H9 (cell line): ENCODE data around the gene TRPV5. TPM values are rescaled to one million over a fixed set of nuclear protein-coding genes. Genes with fewer than 3 reads are reported as not detected.
A peak's percentile ranks its signal among the peaks of the same experiment; 100 is the strongest.

ENCODE experiments used
- DNase-seq: peaks from one replicate; pipeline ENCODE4 v3.0.0-alpha.2; 2017
- H2AFZ ChIP-seq: one replicate; pipeline ENCODE4 v1.6.1; 2013; ENCODE audit warnings: mild to moderate bottlenecking, low read length, control low read depth, moderate library complexity
- H2AK5ac ChIP-seq: 2 replicates; pipeline ENCODE4 v1.6.1; 2013; ENCODE audit warnings: low read length, control low read depth, mixed read lengths; ENCODE audit not compliant: insufficient read length
- H2BK120ac ChIP-seq: one replicate; pipeline ENCODE4 v1.6.1; 2013; ENCODE audit warnings: low read depth, mild to moderate bottlenecking, low read length, control low read depth, inconsistent platforms; ENCODE audit not compliant: poor library complexity, severe bottlenecking
- H2BK12ac ChIP-seq: 2 replicates; pipeline ENCODE4 v1.6.1; 2013; ENCODE audit warnings: low read length, control low read depth, mixed read lengths, low read depth; ENCODE audit not compliant: insufficient read length
- H2BK15ac ChIP-seq: 2 replicates; pipeline ENCODE4 v1.6.1; 2013; ENCODE audit warnings: low read depth, low read length, control low read depth
- H2BK20ac ChIP-seq: one replicate; pipeline ENCODE4 v1.6.1; 2013; ENCODE audit warnings: low read depth, mild to moderate bottlenecking, low read length, control low read depth, inconsistent platforms; ENCODE audit not compliant: poor library complexity, severe bottlenecking
- H2BK5ac ChIP-seq: 2 replicates; pipeline ENCODE4 v1.6.1; 2013; ENCODE audit warnings: low read length, control low read depth, mixed read lengths; ENCODE audit not compliant: insufficient read length
- H3K14ac ChIP-seq: 2 replicates; pipeline ENCODE4 v1.6.1; 2013; ENCODE audit warnings: low read length, control low read depth; ENCODE audit not compliant: insufficient read depth
- H3K18ac ChIP-seq: 2 replicates; pipeline ENCODE4 v1.6.1; 2013; ENCODE audit warnings: low read depth, mild to moderate bottlenecking, mixed read lengths, low read length, control low read depth; ENCODE audit not compliant: insufficient read length
- H3K23ac ChIP-seq: 2 replicates; pipeline ENCODE4 v1.6.1; 2013; ENCODE audit warnings: low read length, control low read depth, mixed read lengths, low read depth; ENCODE audit not compliant: insufficient read length
- H3K23me2 ChIP-seq: 2 replicates; pipeline ENCODE4 v1.6.1; 2013; ENCODE audit warnings: low read depth, mild to moderate bottlenecking, mixed read lengths, low read length, control low read depth; ENCODE audit not compliant: insufficient read length, poor library complexity, severe bottlenecking
- H3K27ac ChIP-seq: 2 replicates; pipeline ENCODE4 v1.5.1; 2013; ENCODE audit warnings: low read length, control low read depth, mixed read lengths, low read depth; ENCODE audit not compliant: insufficient read length
- H3K27me3 ChIP-seq: 2 replicates; pipeline ENCODE4 v1.6.1; 2013; ENCODE audit warnings: low read length, control low read depth, inconsistent platforms; ENCODE audit not compliant: insufficient read depth
- H3K4ac ChIP-seq: 2 replicates; pipeline ENCODE4 v1.6.1; 2013; ENCODE audit warnings: low read depth, mild to moderate bottlenecking, control low read depth, inconsistent platforms, low read length, moderate library complexity
- H3K4me1 ChIP-seq: 2 replicates; pipeline ENCODE4 v1.6.1; 2013; ENCODE audit warnings: low read length, control low read depth, inconsistent platforms; ENCODE audit not compliant: insufficient read depth
- H3K4me2 ChIP-seq: 2 replicates; pipeline ENCODE4 v1.6.1; 2013; ENCODE audit warnings: low read length, control low read depth, mixed read lengths; ENCODE audit not compliant: insufficient read length, insufficient read depth
- H3K56ac ChIP-seq: 2 replicates; pipeline ENCODE4 v1.6.1; 2013; ENCODE audit warnings: low read depth, mild to moderate bottlenecking, mixed read lengths, low read length, control low read depth; ENCODE audit not compliant: insufficient read length
- H3K79me1 ChIP-seq: 2 replicates; pipeline ENCODE4 v1.6.1; 2013; ENCODE audit warnings: low read depth, mild to moderate bottlenecking, moderate library complexity, low read length, control low read depth, inconsistent platforms; ENCODE audit not compliant: insufficient read depth, poor library complexity, severe bottlenecking
- H3K79me2 ChIP-seq: 2 replicates; pipeline ENCODE4 v1.6.1; 2013; ENCODE audit warnings: low read length, control low read depth, inconsistent platforms; ENCODE audit not compliant: insufficient read depth
- H3K9ac ChIP-seq: 2 replicates; pipeline ENCODE4 v1.6.1; 2013; ENCODE audit warnings: low read length, control low read depth, mixed read lengths; ENCODE audit not compliant: insufficient read length; ENCODE audit errors: extremely low read depth
- H3K9me3 ChIP-seq: one replicate; pipeline ENCODE4 v1.6.1; 2013; ENCODE audit warnings: low read depth, low read length, inconsistent platforms; ENCODE audit not compliant: control insufficient read depth
- H3T11ph ChIP-seq: one replicate; pipeline ENCODE4 v1.6.1; 2013; ENCODE audit warnings: mild to moderate bottlenecking, low read length, control low read depth, inconsistent platforms
- H4K20me1 ChIP-seq: one replicate; pipeline ENCODE4 v1.6.1; 2013; ENCODE audit not compliant: control insufficient read depth, insufficient read length, insufficient read depth
- H4K5ac ChIP-seq: 2 replicates; pipeline ENCODE4 v1.6.1; 2013; ENCODE audit warnings: low read depth, mild to moderate bottlenecking, mixed read lengths, low read length, control low read depth; ENCODE audit not compliant: insufficient read length
- H4K8ac ChIP-seq: replicated peaks from 2 replicates; pipeline ENCODE4 v1.6.1; 2013; ENCODE audit warnings: low read length, control low read depth, mixed read lengths, low read depth; ENCODE audit not compliant: insufficient read length
- H4K91ac ChIP-seq: 2 replicates; pipeline ENCODE4 v1.6.1; 2013; ENCODE audit warnings: low read depth, mild to moderate bottlenecking, moderate library complexity, mixed read lengths, low read length, control low read depth; ENCODE audit not compliant: insufficient read length
- H3K27ac Mint-ChIP-seq, 3 experiments: 2 replicates in 2 of 3; 3 replicates in 1 of 3; pipeline ENCODE4 v1.8.0; 2020 to 2021; ENCODE audit warnings: mixed read lengths in 3 of 3, mild to moderate bottlenecking in 1 of 3, moderate library complexity in 1 of 3
- H3K27me3 Mint-ChIP-seq: 2 replicates; pipeline ENCODE4 v1.8.0; 2021; ENCODE audit warnings: low read depth, mild to moderate bottlenecking, moderate library complexity, mixed read lengths
- H3K36me3 Mint-ChIP-seq, 3 experiments: 2 replicates in 2 of 3; 3 replicates in 1 of 3; pipeline ENCODE4 v1.8.0; 2020 to 2021; ENCODE audit warnings: low read depth in 3 of 3, mixed read lengths in 3 of 3; ENCODE audit not compliant: insufficient read depth in 1 of 3
- H3K4me1 Mint-ChIP-seq, 2 experiments: 2 replicates each; pipeline ENCODE4 v1.8.0; 2020; ENCODE audit warnings: mixed read lengths in 2 of 2
- H3K4me3 Mint-ChIP-seq, 2 experiments: 2 replicates in 1 of 2; 3 replicates in 1 of 2; pipeline ENCODE4 v1.8.0; 2020 to 2021; ENCODE audit warnings: mild to moderate bottlenecking in 2 of 2, mixed read lengths in 2 of 2, moderate library complexity in 1 of 2
- H3K9me3 Mint-ChIP-seq, 2 experiments: 2 replicates in 1 of 2; 3 replicates in 1 of 2; pipeline ENCODE4 v1.8.0; 2020; ENCODE audit warnings: mild to moderate bottlenecking in 2 of 2, mixed read lengths in 2 of 2, moderate library complexity in 1 of 2
- CTCF ChIP-seq: fragments of 200-600 bp; sonication (generic); conservative IDR thresholded peaks from 3 replicates; pipeline ENCODE4 v1.8.0; 2021; ENCODE audit warnings: antibody characterized with exemption, mild to moderate bottlenecking
- WGBS: extraction: QIAGEN DNeasy Blood & Tissue Kit; methylation state at CpG from one replicate; pipeline ENCODE4 v1.1.7; 2013; ENCODE audit warnings: missing lambda C conversion rate, low lambda C conversion rate, mixed read lengths; ENCODE audit not compliant: insufficient read length; ENCODE audit errors: extremely low coverage; 5-methylcytosine and 5-hydroxymethylcytosine counted together
- total RNA-seq: library from RNA; stranded (reverse); gene quantifications from 2 replicates; pipeline ENCODE4 v1.2.1, GENCODE V29; 2021

The TRPV5 gene
- total RNA-seq, 1 experiment from 2014 or later, result not detected

DNA sequence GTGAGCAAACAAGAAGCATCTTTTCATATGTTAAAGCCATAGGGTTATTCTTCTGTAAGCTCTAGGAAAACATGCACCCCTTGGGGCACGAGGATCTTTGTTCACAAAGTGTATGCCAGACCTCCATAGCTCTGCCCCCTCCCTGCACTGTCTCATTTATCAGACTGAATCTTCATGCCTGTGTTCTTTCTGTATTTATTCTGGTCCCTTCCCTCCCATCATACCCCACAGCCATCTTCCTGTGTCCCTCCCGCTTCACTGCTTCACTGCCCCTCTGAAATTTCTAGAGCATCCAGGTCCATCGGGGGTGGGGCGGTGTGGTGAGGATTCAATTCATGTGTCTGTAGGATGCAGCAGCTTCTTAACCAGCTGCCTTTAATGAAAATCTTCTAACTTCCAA lies 71.2 kb downstream of the TRPV5 start:
- H2BK15ac ChIP-seq, result no peak overlapping the region
- no peak for TF ChIP-seq CTCF
- no peak for DNase-seq
- no peaks in the 10 kb centered on the region for H4K20me1 ChIP-seq
- no peaks in the 10 kb centered on the region for H3K9me3 ChIP-seq
- H4K91ac ChIP-seq, result no peak overlapping the region
- no peak overlapping the region for H3K9ac ChIP-seq
- H3K79me2 ChIP-seq, result no peaks in the 10 kb centered on the region
- Mint-ChIP-seq H3K4me3 (no peak overlapping the region; a peak in 2 of 5 replicates), H3K27me3 (peaks cover 9% of the 10 kb centered on the region), H3K9me3 (no peaks in the 10 kb centered on the region), H3K36me3 (peaks cover 0 to 6% (median 0%) of the 10 kb centered on the region in 3 experiments; a peak in 5 of 7 replicates), H3K27ac (peak overlapping the region in 2 of 3 experiments; percentile 63 to 72; a peak in 2 of 7 replicates), H3K4me1 (peaks cover 32 to 44% of the 10 kb centered on the region in 2 experiments)
- H2BK120ac ChIP-seq, result no peak overlapping the region
- no CpG with 5 or more reads among the region's 4 CpGs for WGBS
- H3K4me2 ChIP-seq, result no peak overlapping the region
- no peak overlapping the region for H3T11ph ChIP-seq
- no peaks in the 10 kb centered on the region for H3K23me2 ChIP-seq
- H4K5ac ChIP-seq, result no peak overlapping the region
- H3K27ac ChIP-seq, result no peak overlapping the region
- H3K56ac ChIP-seq, result no peak overlapping the region
- no peak overlapping the region for H2AK5ac ChIP-seq
- no peak overlapping the region for H2AFZ ChIP-seq
- H3K4me1 ChIP-seq, result peaks cover 8% of the 10 kb centered on the region
- no peak overlapping the region for H4K8ac ChIP-seq
- no peaks in the 10 kb centered on the region for H3K79me1 ChIP-seq
- H2BK12ac ChIP-seq, result no peak overlapping the region
- H3K4ac ChIP-seq, result no peak overlapping the region
- no peaks in the 10 kb centered on the region for H3K27me3 ChIP-seq
- H3K23ac ChIP-seq, result no peak overlapping the region
- H3K14ac ChIP-seq, result no peak overlapping the region
- no peak overlapping the region for H2BK5ac ChIP-seq
- H2BK20ac ChIP-seq, result no peak overlapping the region
- no peak overlapping the region for H3K18ac ChIP-seq
